K562 (cell line): ENCODE data around the gene SIRT3. TPM values are rescaled to one million over a fixed set of nuclear protein-coding genes. Genes with fewer than 3 reads are reported as not detected.

ENCODE experiments used
- ATAC-seq: fragments of 200-7000 bp; cut with Tn5 transposase; 3 replicates; pipeline ENCODE4 v1.9.1; 2020; ENCODE audit warnings: moderate library complexity
- BruUV-seq: library from RNA; stranded (reverse); fragments of 400-500 nt; replicated peaks from 2 replicates; lab custom pipeline; 2021; lab: Mats Ljungman, UMichigan
- CTCF ChIA-PET: fragments of 300-600 bp; formaldehyde crosslinking; extraction: SDS; loops from one replicate; lab custom pipeline; 2021; ENCODE audit warnings: low intra/inter-chr PET ratio; lab: Yijun Ruan, JAX
- POLR2A ChIA-PET: fragments of 300-600, 350-650 bp; sonication (Branson Sonifier 250); formaldehyde crosslinking; extraction: SDS; loops from one replicate; lab custom pipeline; 2021; ENCODE audit warnings: antibody characterized with exemption, inconsistent platforms; lab: Yijun Ruan, JAX
- DNase-seq, 4 experiments: peaks; one replicate each; pipeline versions ENCODE4 v3.0.0 to v3.0.0-alpha.2; 2011 to 2018; ENCODE audit warnings: low spot score in 3 of 4, mixed read lengths in 3 of 4; ENCODE audit errors: extremely low read depth in 1 of 4
- FAIRE-seq: peaks from 2 replicates; lab custom pipeline; 2011; peaks lifted over from hg19 to GRCh38; lab: Jason Lieb, UNC
- H2AFZ ChIP-seq: 2 replicates; pipeline ENCODE4 v1.6.0; 2011; ENCODE audit warnings: low read depth, low read length, control low read depth, inconsistent platforms
- H3K27ac ChIP-seq: fragments of 200-600 bp; 3 replicates; pipeline ENCODE4 v1.8.0; 2011; ENCODE audit warnings: low read depth, mild to moderate bottlenecking, control low read depth, inconsistent platforms, low read length, moderate library complexity, mixed read lengths; ENCODE audit errors: extremely low read depth
- H3K27me3 ChIP-seq, 2 experiments: fragments of 300-600 bp in 1 of 2; 2 replicates in 1 of 2; 3 replicates in 1 of 2; pipeline versions ENCODE4 v1.6.0 to v1.8.0; 2011; ENCODE audit warnings: inconsistent platforms in 2 of 2, low read length in 2 of 2, mild to moderate bottlenecking in 1 of 2, mixed read lengths in 1 of 2, moderate library complexity in 1 of 2; ENCODE audit not compliant: control insufficient read depth in 2 of 2, insufficient read depth in 2 of 2
- H3K36me3 ChIP-seq: fragments of 300-600 bp; 3 replicates; pipeline ENCODE4 v1.8.0; 2011; ENCODE audit warnings: mild to moderate bottlenecking, low read length, inconsistent platforms; ENCODE audit not compliant: control insufficient read depth, insufficient read depth
- H3K4me1 ChIP-seq, 2 experiments: fragments of 200-600 bp in 1 of 2; replicated peaks in 1 of 2; 2 replicates in 1 of 2; 3 replicates in 1 of 2; pipeline versions ENCODE4 v1.5.1 to v1.8.0; 2011; ENCODE audit warnings: inconsistent platforms in 2 of 2, low read length in 2 of 2, mild to moderate bottlenecking in 1 of 2, mixed read lengths in 1 of 2, moderate library complexity in 1 of 2; ENCODE audit not compliant: control insufficient read depth in 2 of 2, insufficient read depth in 2 of 2
- H3K4me2 ChIP-seq: 2 replicates; pipeline ENCODE4 v1.6.1; 2011; ENCODE audit warnings: low read length, control low read depth, inconsistent platforms, mixed read lengths; ENCODE audit not compliant: insufficient read depth
- H3K4me3 ChIP-seq: fragments of 200-600 bp; sonication (generic), shearing (Covaris generic); 2 replicates; pipeline ENCODE4 v1.5.1; 2016; ENCODE audit warnings: control low read depth, inconsistent platforms
- H3K79me2 ChIP-seq: fragments of 200-600 bp; 3 replicates; pipeline ENCODE4 v1.8.0; 2011; ENCODE audit warnings: low read length, inconsistent platforms; ENCODE audit not compliant: control insufficient read depth, insufficient read depth
- H3K9ac ChIP-seq, 2 experiments: 2 replicates each; pipeline versions ENCODE4 v1.6.0 to v1.6.1; 2011; ENCODE audit warnings: low read depth in 2 of 2, low read length in 2 of 2, control low read depth in 1 of 2, inconsistent platforms in 1 of 2, mild to moderate bottlenecking in 1 of 2, mixed read lengths in 1 of 2; ENCODE audit not compliant: insufficient read depth in 1 of 2
- H3K9me1 ChIP-seq: one replicate; pipeline ENCODE4 v1.6.0; 2011; ENCODE audit warnings: inconsistent platforms, mild to moderate bottlenecking, low read length, moderate library complexity; ENCODE audit not compliant: control insufficient read depth, insufficient read depth
- H3K9me3 ChIP-seq: replicated peaks from 2 replicates; pipeline ENCODE4 v1.5.1; 2011; ENCODE audit warnings: low read depth, low read length, inconsistent platforms; ENCODE audit not compliant: control insufficient read depth, insufficient read depth
- H4K20me1 ChIP-seq: replicated peaks from 2 replicates; pipeline ENCODE4 v1.6.1; 2011; ENCODE audit warnings: low read length, inconsistent platforms, mixed read lengths; ENCODE audit not compliant: control insufficient read depth, insufficient read depth
- FUS ChIP-seq: fragments of 200-400 bp; formaldehyde crosslinking; optimal IDR thresholded peaks from 2 replicates; pipeline ENCODE3; 2017; ENCODE audit warnings: low read depth, low read length
- HEY1 ChIP-seq: fragments of 250-450 bp; sonication (Bioruptor Pico); IDR thresholded peaks from 2 replicates; pipeline ENCODE4 v1.5.0; 2020; ENCODE audit warnings: mild to moderate bottlenecking, moderate library complexity, borderline replicate concordance
- KAT2B ChIP-seq: IDR thresholded peaks from one replicate; pipeline ENCODE4 v1.6.1; 2012; ENCODE audit warnings: low read depth, mild to moderate bottlenecking, control low read depth, inconsistent platforms, low read length, moderate library complexity
- MXI1 ChIP-seq: IDR thresholded peaks from 2 replicates; pipeline ENCODE4 v1.6.1; 2011; ENCODE audit warnings: low read depth, mild to moderate bottlenecking, improper control_type of control experiment, low read length
- ZBTB7A ChIP-seq: IDR thresholded peaks from 2 replicates; pipeline ENCODE4 v1.6.1; 2011; ENCODE audit warnings: low read depth, mild to moderate bottlenecking, low read length, moderate library complexity, borderline replicate concordance; ENCODE audit not compliant: control insufficient read depth
- ZC3H4 ChIP-seq: sonication (generic); formaldehyde crosslinking; IDR thresholded peaks from 2 replicates; pipeline ENCODE4 v1.9.0; 2021; ENCODE audit warnings: missing genetic modification reagents, borderline replicate concordance
- ZNF140 ChIP-seq: fragments of 250-450 bp; sonication (Bioruptor Pico); IDR thresholded peaks from 2 replicates; pipeline ENCODE4 v1.8.0; 2021; ENCODE audit warnings: moderate library complexity, mild to moderate bottlenecking, inconsistent platforms
- ZNF778 ChIP-seq: fragments of 450-650 bp; formaldehyde crosslinking; IDR thresholded peaks from 2 replicates; pipeline ENCODE4 v1.4.0; 2020; ENCODE audit warnings: mild to moderate bottlenecking, moderate library complexity
- WGBS: fragments of 100-300 bp; shearing (Covaris generic); methylation state at CpG from one replicate; pipeline ENCODE4 v1.1.6; 2016; ENCODE audit warnings: low coverage, mixed read lengths; ENCODE audit not compliant: insufficient coverage; ENCODE audit errors: missing lambda C conversion rate; 5-methylcytosine and 5-hydroxymethylcytosine counted together
- in situ Hi-C: fragments of 300-500 bp; cut with MboI; formaldehyde crosslinking; loops from 4 replicates; pipeline ENCODE4 v1.15.0; 2018; ENCODE audit warnings: inconsistent platforms, mixed read lengths
- intact Hi-C: fragments of 100-400 bp; cut with micrococcal nuclease; formaldehyde crosslinking; loops from 2 replicates; pipeline ENCODE4 v1.14.2; 2022
- polyA plus RNA-seq, 8 experiments: library from polyadenylated mRNA; depleted of rRNA in 4 of 8; stranded (reverse) in 5 of 8; unstranded in 3 of 8; fragments of >200 nt; fragmentation: Nextera tagmentation in 2 of 8; fragmentation: Illumina TruSeq in 1 of 8; extraction: Ambion mirVana in 2 of 8; extraction: Trizol in 1 of 8; gene quantifications; 2 replicates each; pipeline versions ENCODE4 v1.2.1 to v1.2.3, GENCODE V29; 2011 to 2014; ENCODE audit warnings: inconsistent platforms in 1 of 8, missing spikeins in 1 of 8
- total RNA-seq, 7 experiments: library from RNA; depleted of rRNA in 6 of 7; stranded (reverse); fragments of >200 nt in 6 of 7; fragmentation: Illumina TruSeq in 2 of 7; extraction: Trizol in 2 of 7; gene quantifications; 2 replicates each; pipeline versions ENCODE4 v1.2.1 to v1.2.3, GENCODE V29; 2011 to 2021; ENCODE audit warnings: low replicate concordance in 1 of 7
- TF ChIP-seq, protein P1 (sequence below): fragments of 250-450 bp; sonication (Bioruptor Pico); IDR thresholded peaks from 2 replicates; pipeline ENCODE4 v1.9.0; 2021; ENCODE audit warnings: mild to moderate bottlenecking, inconsistent platforms
- TF ChIP-seq, protein P2 (sequence below): fragments of 450-650 bp; formaldehyde crosslinking; IDR thresholded peaks from 2 replicates; pipeline ENCODE4 v1.4.0; 2022; ENCODE audit warnings: missing genetic modification characterization
- TF ChIP-seq, protein P3 (sequence below): sonication (generic); formaldehyde crosslinking; IDR thresholded peaks from 2 replicates; pipeline ENCODE4 v1.8.1; 2023; ENCODE audit warnings: mild to moderate bottlenecking, missing genetic modification reagents
- TF ChIP-seq, protein P4 (sequence below): fragments of 450-650 bp; IDR thresholded peaks from 2 replicates; pipeline ENCODE4 v1.6.1; 2016; ENCODE audit warnings: missing biosample characterization, missing genetic modification characterization
- TF ChIP-seq, protein P5 (sequence below): sonication (generic); formaldehyde crosslinking; IDR thresholded peaks from 2 replicates; pipeline ENCODE4 v1.4.0; 2020; ENCODE audit warnings: mild to moderate bottlenecking, missing genetic modification reagents

The SIRT3 gene
- total and polyA plus RNA-seq, 9 of the 15 experiments (the other 6 are each of a cell fraction or from before 2014, with no cell fraction given): 1.9 to 27.5 (median 14.5) TPM

DNA sequence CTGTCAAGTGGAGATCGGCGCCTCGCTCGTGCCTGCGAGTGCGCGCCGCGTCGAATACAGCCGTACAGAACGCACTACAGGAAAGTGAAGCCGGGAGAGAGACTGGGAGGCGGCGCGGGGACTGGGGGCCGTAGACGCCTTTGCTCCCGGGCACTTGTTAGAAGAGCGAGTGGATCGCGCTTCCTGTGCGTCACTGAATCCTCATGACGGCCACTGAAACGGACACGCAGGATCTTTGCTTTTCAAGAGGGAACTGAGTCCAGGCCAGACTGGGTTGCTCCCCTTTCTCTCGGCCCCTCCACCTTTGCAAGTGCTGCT is 28.3 kb downstream of the SIRT3 start:
- Histone ChIP-seq H3K4me2 (peak overlapping the region; percentile 92), H3K4me3 (peak overlapping the region; percentile 96), H3K9me3 (no peaks in the 10 kb centered on the region), H3K79me2 (peaks cover 72% of the 10 kb centered on the region), H3K27ac (peak overlapping the region; percentile 93), H3K36me3 (peaks cover 77% of the 10 kb centered on the region), H3K4me1 (peaks cover 30 to 61% of the 10 kb centered on the region in 2 experiments; a peak in 4 of 5 replicates), H3K9ac (peak overlapping the region; percentile 97 to 98), H2AFZ (peak overlapping the region; percentile 8; the same call in 1 of the 2 replicates), H4K20me1 (peaks cover 43% of the 10 kb centered on the region), H3K27me3 (no peaks in the 10 kb centered on the region; a peak in 1 of 5 replicates), H3K9me1 (peaks cover 10% of the 10 kb centered on the region)
- intact Hi-C loops (loop anchor here (2.0 kb wide), 1 partner anchor 29 kb away; the partner anchor contains the start of genes PSMD13 and SIRT3), in situ Hi-C loops (no loop called here)
- WGBS: 0% methylated on average over 25 of the region's 27 CpGs
- FAIRE-seq (no peak), ATAC-seq (peak; percentile 20), DNase-seq (peak in 1 of 4 experiments; percentile 38)
- ChIA-PET CTCF (interaction anchor here (0.6 kb wide), 1 partner anchor 52 kb away, joined by 3 read pairs; no protein-coding TSS in a partner anchor), POLR2A (interaction anchor here (0.6 to 3.1 kb wide), 25 partner anchors 10 to 299 kb away, joined by 3 to 63 read pairs (median 4); no protein-coding TSS in a partner anchor)
- TSS peak; percentile 91 for BruUV-seq
- TF ChIP-seq ZBTB7A: no peak
- 0 out of 2 replicates have a peak, but pooled peaks have one; percentile 65 for TF ChIP-seq ZC3H4 (CRISPR knock-in tag)
- TF ChIP-seq ZNF140 (CRISPR knock-in tag): no peak
- TF ChIP-seq FUS: no peak
- TF ChIP-seq HEY1 (CRISPR knock-in tag): no peak
- TF ChIP-seq, protein P1, sequence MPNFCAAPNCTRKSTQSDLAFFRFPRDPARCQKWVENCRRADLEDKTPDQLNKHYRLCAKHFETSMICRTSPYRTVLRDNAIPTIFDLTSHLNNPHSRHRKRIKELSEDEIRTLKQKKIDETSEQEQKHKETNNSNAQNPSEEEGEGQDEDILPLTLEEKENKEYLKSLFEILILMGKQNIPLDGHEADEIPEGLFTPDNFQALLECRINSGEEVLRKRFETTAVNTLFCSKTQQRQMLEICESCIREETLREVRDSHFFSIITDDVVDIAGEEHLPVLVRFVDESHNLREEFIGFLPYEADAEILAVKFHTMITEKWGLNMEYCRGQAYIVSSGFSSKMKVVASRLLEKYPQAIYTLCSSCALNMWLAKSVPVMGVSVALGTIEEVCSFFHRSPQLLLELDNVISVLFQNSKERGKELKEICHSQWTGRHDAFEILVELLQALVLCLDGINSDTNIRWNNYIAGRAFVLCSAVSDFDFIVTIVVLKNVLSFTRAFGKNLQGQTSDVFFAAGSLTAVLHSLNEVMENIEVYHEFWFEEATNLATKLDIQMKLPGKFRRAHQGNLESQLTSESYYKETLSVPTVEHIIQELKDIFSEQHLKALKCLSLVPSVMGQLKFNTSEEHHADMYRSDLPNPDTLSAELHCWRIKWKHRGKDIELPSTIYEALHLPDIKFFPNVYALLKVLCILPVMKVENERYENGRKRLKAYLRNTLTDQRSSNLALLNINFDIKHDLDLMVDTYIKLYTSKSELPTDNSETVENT: no peak
- no peak for TF ChIP-seq ZNF778 (CRISPR knock-in tag)
- no peak for TF ChIP-seq MXI1
- no peak for TF ChIP-seq KAT2B
- TF ChIP-seq, protein P2, sequence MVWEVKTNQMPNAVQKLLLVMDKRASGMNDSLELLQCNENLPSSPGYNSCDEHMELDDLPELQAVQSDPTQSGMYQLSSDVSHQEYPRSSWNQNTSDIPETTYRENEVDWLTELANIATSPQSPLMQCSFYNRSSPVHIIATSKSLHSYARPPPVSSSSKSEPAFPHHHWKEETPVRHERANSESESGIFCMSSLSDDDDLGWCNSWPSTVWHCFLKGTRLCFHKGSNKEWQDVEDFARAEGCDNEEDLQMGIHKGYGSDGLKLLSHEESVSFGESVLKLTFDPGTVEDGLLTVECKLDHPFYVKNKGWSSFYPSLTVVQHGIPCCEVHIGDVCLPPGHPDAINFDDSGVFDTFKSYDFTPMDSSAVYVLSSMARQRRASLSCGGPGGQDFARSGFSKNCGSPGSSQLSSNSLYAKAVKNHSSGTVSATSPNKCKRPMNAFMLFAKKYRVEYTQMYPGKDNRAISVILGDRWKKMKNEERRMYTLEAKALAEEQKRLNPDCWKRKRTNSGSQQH (CRISPR knock-in tag): no peak
- TF ChIP-seq, protein P3, sequence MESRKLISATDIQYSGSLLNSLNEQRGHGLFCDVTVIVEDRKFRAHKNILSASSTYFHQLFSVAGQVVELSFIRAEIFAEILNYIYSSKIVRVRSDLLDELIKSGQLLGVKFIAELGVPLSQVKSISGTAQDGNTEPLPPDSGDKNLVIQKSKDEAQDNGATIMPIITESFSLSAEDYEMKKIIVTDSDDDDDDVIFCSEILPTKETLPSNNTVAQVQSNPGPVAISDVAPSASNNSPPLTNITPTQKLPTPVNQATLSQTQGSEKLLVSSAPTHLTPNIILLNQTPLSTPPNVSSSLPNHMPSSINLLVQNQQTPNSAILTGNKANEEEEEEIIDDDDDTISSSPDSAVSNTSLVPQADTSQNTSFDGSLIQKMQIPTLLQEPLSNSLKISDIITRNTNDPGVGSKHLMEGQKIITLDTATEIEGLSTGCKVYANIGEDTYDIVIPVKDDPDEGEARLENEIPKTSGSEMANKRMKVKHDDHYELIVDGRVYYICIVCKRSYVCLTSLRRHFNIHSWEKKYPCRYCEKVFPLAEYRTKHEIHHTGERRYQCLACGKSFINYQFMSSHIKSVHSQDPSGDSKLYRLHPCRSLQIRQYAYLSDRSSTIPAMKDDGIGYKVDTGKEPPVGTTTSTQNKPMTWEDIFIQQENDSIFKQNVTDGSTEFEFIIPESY: no peak
- TF ChIP-seq, protein P4, sequence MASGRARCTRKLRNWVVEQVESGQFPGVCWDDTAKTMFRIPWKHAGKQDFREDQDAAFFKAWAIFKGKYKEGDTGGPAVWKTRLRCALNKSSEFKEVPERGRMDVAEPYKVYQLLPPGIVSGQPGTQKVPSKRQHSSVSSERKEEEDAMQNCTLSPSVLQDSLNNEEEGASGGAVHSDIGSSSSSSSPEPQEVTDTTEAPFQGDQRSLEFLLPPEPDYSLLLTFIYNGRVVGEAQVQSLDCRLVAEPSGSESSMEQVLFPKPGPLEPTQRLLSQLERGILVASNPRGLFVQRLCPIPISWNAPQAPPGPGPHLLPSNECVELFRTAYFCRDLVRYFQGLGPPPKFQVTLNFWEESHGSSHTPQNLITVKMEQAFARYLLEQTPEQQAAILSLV (tag): no peak
- TF ChIP-seq, protein P5, sequence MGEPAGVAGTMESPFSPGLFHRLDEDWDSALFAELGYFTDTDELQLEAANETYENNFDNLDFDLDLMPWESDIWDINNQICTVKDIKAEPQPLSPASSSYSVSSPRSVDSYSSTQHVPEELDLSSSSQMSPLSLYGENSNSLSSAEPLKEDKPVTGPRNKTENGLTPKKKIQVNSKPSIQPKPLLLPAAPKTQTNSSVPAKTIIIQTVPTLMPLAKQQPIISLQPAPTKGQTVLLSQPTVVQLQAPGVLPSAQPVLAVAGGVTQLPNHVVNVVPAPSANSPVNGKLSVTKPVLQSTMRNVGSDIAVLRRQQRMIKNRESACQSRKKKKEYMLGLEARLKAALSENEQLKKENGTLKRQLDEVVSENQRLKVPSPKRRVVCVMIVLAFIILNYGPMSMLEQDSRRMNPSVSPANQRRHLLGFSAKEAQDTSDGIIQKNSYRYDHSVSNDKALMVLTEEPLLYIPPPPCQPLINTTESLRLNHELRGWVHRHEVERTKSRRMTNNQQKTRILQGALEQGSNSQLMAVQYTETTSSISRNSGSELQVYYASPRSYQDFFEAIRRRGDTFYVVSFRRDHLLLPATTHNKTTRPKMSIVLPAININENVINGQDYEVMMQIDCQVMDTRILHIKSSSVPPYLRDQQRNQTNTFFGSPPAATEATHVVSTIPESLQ: no peak; the same call in 1 of the 2 replicates
